ENCODE data around the gene ARSA.

ARSA gene

DNA sequence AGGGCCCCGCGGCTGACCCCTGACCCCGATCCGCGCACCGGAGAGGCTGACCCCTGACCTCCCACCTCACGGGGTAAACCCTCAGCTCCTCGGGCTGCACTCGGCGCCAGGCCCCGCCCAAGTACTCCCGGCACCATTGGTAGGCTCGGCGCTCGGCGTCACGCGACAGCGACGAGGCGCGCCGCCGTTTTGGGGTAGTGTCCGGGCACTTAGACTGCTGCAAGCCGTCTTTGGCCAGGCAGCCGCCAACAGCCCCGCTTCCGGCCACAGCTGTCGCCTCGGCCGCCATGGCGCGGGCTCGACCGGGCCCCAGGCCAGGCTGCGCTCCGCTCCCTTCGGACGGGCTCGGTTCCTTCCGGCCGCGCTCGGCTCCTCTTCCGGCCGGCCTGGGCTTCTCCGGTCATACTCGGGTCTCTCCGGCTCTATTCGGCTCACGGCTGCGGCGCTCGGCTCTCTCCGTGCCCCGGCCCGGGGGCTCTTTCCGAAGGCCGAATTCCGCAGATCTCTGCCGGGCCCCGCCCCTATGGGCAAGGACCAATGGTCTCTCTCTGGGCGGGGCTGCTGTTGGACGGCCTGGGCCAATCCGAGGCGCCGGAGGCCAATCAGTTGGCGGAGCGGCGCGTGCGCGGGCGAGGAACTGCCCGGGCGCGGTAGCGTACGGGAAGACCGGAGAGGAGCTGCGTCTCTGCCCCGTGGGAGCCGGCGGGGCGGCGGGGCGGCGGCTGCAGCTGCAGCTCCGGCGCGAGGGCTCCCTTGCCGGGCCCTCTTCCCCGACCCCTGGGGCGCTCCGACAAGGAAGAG, 45.3 kb downstream of the ARSA start, which contains the start of gene CHKB:
TSS of gene CHKB (minus strand) at position 357 of the 801 bp plus-strand sequence. CDS start at position 289, 68 bp downstream.
- H3K27ac ChIP-seq, result peak within 1 kb of the TSS; percentile 97
- TF ChIP-seq, protein P1, sequence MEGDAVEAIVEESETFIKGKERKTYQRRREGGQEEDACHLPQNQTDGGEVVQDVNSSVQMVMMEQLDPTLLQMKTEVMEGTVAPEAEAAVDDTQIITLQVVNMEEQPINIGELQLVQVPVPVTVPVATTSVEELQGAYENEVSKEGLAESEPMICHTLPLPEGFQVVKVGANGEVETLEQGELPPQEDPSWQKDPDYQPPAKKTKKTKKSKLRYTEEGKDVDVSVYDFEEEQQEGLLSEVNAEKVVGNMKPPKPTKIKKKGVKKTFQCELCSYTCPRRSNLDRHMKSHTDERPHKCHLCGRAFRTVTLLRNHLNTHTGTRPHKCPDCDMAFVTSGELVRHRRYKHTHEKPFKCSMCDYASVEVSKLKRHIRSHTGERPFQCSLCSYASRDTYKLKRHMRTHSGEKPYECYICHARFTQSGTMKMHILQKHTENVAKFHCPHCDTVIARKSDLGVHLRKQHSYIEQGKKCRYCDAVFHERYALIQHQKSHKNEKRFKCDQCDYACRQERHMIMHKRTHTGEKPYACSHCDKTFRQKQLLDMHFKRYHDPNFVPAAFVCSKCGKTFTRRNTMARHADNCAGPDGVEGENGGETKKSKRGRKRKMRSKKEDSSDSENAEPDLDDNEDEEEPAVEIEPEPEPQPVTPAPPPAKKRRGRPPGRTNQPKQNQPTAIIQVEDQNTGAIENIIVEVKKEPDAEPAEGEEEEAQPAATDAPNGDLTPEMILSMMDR (IDR thresholded peaks at IDR 0.05), result no peak
- TF ChIP-seq ZFX (IDR thresholded peaks at IDR 0.05; ENCODE audit: borderline replicate concordance), result no peak

DNA sequence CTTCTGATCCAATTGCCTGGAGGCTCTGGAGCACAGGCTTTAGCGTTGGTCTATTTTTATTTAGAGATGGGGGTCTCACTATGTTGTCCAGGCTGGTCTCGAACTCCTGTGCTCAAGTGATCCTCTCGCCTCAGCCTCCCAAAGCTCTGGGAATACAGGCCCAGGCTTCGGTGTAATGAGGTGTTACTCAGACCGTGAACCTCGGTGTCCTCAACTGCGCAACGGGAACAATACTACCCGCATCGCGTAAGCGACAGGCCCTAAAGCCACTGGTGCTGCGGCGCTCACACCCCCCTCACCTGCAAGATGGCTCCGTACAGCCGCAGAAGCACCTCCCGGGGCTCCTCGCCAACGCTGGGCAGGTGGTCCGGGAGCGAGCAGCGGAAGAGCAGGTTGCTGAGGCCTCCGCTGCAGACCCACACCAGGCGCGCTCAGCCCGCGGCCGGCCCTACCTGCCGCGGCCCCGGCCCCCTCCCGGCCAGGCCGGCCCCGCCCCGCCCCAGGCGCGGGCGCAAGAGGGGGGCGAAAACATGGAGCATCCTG, 45.9 kb downstream of the ARSA start:
- TF ChIP-seq, protein P1 (IDR thresholded peaks at IDR 0.05), result no peak
- no peak for TF ChIP-seq ZFX (IDR thresholded peaks at IDR 0.05; ENCODE audit: borderline replicate concordance)
- peak overlapping the region; percentile 97 for H3K27ac ChIP-seq

DNA sequence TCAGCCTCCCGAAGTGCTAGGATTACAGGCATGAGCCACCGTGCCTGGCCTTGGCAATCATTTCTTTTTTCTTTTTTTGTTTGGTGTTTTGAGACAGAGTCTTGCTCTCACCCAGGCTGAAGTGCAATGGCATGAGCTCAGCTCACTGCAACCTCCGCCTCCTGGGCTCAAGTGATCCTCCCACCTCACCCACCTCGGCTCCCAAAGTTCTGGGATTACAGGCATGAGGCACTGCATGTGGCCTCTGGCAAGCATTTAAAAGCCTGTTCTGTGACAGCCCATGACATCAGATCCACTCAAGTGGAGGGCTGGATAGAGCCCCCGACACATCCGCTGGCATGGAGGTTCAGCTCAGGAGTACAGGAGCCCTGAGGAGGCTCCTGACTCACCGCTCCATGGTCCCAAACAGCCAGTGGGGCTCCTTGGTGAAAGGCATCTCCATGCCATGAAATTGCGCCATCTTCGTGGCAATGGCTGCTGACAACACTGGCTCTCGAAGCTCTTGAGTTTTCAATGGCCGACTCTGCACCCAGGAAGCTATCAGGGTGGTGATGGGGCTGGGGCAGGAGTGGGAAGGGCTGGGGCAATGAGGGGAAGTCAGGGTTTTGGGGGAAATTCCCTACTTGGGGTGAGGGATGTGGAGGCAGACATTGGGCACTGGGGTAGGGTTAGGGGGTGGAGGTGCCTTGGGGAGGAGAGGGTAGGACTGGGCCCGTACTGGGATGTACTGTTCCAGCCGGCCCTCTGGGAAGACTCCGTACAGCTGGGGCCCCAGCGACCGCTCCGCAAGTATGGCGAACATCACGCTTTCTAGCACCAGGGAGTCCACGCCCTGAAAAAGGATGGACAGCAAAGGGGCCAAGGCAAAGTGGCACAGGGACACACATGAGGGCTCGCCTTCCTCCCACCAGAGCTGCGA, 46.7 kb downstream of the ARSA start:
- no peak for TF ChIP-seq ZFX (IDR thresholded peaks at IDR 0.05; ENCODE audit: borderline replicate concordance)
- TF ChIP-seq, protein P1 (IDR thresholded peaks at IDR 0.05), result no peak
- H3K27ac ChIP-seq, result peak overlapping the region; percentile 97

DNA sequence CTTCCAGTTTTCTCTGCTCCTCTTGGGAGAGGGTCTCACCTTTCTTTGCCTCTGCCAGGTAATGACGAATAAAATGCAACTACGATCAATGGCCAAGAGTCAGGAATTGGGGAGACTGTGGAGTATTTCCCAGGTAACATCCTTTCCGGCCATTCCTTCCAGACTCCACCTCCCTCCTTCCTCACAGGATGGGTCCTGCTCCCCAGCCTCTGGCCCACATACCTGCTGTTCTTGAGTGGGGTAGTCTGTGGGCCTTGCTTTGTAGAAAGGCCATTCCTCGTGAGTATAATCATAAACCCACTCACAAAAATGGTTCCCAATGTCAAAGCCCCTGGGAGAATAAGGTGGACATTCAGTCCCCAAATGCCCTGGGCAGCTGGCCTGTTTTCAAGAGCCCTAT, 48.2 kb downstream of the ARSA start:
- TF ChIP-seq, protein P1 (IDR thresholded peaks at IDR 0.05), result no peak
- no peak for TF ChIP-seq ZFX (IDR thresholded peaks at IDR 0.05; ENCODE audit: borderline replicate concordance)
- H3K27ac ChIP-seq, result 0 out of 2 replicates have a peak overlapping the region, but pooled peaks have one; percentile 13

DNA sequence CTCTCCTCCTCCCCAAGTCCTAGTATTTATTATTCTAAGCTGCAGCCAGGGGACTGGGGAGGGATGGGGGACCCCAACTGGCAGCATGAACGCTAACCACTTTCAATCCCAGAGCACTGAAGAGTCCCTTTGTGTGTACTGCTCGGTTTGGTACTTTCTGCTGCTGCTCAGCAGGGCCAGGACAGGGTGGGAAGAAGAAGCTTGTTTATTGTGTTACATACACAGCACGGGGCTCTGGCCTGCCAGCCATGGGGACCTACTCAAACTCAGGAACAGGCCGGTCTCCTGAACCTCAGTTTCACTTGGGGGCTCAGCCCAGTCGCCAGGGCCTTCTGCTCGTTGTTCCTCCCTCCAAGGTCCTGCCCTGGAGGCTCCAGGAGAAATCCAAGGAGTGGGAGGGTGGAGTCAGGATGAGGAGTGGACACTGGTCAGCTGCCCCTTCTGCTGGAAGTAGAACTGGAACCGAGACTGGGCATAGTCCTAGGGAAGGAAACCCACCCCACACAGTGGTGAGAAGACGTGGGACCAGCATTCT, 49.1 kb downstream of the ARSA start:
- TF ChIP-seq, protein P1 (IDR thresholded peaks at IDR 0.05), result no peak
- TF ChIP-seq ZFX (IDR thresholded peaks at IDR 0.05; ENCODE audit: borderline replicate concordance), result no peak

DNA sequence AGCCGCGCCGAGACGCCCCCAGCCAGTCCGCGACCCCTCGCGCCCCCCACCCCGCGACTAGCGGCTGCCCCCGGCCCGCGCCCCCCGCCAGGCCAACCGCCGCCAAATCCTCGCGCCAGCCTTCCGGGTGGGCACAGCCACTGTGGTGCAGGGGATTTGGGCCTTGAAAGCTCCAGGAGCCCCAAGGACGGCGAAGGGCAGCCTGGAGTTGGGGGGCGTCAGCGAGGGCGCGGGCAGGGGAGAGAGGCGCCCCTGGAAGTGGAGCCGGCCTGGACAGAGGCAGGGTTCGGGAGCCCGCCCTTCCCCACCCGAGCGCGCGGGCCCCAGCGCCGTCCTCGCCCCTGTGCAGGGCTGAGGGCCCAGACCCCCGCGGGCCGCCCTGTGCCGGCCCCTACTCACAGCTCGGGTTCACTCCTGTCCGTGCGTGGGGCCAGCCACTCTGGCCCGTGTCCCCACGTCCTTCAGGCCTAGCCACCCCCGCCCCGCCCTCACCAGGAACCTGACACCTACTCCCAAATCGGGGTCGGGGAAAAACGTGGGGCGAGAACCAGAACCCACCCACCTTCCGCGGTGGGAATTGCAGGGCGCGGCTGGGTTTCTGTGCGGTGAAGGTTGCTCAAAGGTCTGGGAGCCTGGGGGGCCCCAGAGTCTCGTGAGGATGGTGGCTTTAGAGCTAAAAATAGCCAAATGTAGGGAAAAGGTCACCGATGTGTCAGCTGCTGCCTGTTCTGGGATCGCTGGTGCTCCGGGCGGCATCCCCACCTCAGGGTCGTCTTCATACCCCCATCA, 49.8 kb downstream of the ARSA start, which contains the start of gene CPT1B:
TSS of gene CPT1B (minus strand) at position 441 of the 789 bp plus-strand sequence. CDS start 512 bp downstream, outside the sequence.
- no peak within 1 kb of the TSS for H3K27ac ChIP-seq
- TF ChIP-seq, protein P1 (IDR thresholded peaks at IDR 0.05), result no peak
- no peak for TF ChIP-seq ZFX (IDR thresholded peaks at IDR 0.05; ENCODE audit: borderline replicate concordance)

More for the DNA sequence above, 49.1 kb downstream of the ARSA start:
- no peak overlapping the region for H3K27ac ChIP-seq
